D721Med (cell line): ENCODE measurements around the gene RAMP1.

Experiments
- DNase-seq: peaks from one replicate; pipeline ENCODE4 v3.0.0; 2011; ENCODE audit warnings: low spot score; ENCODE audit not compliant: insufficient read length
- FAIRE-seq: peaks from 2 replicates; lab custom pipeline; 2011; peaks lifted over from hg19 to GRCh38; lab: Jason Lieb, UNC
- TF ChIP-seq, protein P1 (sequence below): IDR thresholded peaks from 2 replicates; pipeline ENCODE4 v1.5.1; 2012; ENCODE audit warnings: mild to moderate bottlenecking, control low read depth; ENCODE audit not compliant: insufficient read depth; ENCODE audit errors: missing control alignments

The RAMP1 gene

DNA sequence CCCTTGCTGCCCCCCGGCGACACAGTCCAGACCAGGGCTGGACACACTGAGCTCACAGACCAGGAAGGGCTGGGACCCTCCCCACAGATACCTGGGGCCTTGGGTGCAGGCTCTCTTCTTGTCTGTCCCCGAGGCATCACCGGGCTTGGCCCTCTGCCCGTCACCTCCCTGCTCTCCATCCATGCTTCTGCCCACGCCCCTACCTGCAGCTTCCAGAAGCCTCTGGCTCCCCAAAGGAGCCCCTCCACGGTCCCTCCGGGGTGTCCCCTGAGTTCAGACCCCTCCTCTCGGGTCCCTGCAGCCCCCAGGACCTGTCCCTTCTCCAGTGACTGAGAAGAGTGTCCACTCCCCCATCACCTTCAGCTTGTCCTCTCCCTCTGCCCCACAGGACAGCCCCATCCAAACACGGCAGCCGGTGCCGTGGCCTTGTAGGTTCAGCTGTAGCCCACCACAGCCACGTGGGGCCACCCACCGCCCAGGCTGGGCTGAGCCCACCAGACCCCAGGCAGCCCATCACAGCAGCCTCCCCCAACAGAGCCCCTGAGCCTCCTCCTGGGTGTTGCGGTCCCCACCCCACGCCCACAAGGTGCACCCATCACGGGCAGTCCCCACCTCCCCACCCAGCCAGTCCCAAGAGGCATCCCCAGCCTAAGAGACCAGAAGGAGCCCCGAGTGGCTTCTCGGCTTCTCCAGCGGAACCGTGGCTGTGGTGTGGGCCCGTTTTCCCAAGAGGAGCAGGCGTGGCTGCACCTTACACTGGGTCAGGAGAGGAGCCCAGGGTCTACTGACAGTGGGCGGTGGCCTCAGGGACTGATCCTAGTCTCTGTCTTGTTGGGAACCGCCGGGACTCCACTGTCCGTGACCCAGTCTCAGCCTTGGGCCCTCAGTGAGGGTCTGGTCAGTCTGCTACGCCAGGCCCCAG, 53.1 kb downstream of the RAMP1 start:
- DNase-seq (no peak), FAIRE-seq (no peak)
- TF ChIP-seq, protein P1, sequence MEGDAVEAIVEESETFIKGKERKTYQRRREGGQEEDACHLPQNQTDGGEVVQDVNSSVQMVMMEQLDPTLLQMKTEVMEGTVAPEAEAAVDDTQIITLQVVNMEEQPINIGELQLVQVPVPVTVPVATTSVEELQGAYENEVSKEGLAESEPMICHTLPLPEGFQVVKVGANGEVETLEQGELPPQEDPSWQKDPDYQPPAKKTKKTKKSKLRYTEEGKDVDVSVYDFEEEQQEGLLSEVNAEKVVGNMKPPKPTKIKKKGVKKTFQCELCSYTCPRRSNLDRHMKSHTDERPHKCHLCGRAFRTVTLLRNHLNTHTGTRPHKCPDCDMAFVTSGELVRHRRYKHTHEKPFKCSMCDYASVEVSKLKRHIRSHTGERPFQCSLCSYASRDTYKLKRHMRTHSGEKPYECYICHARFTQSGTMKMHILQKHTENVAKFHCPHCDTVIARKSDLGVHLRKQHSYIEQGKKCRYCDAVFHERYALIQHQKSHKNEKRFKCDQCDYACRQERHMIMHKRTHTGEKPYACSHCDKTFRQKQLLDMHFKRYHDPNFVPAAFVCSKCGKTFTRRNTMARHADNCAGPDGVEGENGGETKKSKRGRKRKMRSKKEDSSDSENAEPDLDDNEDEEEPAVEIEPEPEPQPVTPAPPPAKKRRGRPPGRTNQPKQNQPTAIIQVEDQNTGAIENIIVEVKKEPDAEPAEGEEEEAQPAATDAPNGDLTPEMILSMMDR = no peak

DNA sequence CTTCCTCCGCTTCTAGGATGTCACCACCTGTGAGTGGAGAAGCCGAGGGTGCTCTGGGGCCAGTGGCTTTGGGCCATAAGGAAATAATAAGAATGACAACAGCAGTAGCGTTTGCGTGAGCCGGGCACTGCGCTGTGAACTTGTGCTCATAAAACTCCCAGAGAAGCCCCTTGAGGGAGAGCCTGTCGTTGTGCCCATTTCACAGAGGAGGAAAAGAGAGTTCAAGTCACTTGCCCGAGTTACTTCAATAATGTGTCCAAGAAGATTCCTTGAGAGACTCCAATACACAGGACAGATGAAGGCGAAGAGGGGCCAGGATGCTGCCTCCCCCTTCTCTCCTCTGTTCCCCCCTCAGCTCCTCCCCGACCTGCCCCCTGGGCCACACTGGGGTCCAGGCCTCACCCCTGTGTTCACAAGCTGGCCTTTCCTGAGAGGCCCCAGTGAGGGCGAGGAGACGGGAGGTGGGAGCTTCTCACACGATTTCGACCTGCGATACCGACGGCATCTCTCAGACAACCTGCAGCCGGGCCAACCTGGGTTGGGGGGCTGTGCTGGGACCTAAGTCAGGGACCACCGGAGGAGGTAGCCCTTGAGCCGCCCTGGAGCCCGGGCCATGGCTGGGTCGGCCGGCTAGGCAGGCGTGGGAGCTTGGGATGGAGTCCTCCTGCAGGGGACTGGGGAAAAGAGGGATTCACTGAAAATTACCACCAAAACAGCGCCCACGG, 53.9 kb downstream of the RAMP1 start:
- DNase-seq = no peak
- no peak for FAIRE-seq
- TF ChIP-seq, protein P1 = no peak

DNA sequence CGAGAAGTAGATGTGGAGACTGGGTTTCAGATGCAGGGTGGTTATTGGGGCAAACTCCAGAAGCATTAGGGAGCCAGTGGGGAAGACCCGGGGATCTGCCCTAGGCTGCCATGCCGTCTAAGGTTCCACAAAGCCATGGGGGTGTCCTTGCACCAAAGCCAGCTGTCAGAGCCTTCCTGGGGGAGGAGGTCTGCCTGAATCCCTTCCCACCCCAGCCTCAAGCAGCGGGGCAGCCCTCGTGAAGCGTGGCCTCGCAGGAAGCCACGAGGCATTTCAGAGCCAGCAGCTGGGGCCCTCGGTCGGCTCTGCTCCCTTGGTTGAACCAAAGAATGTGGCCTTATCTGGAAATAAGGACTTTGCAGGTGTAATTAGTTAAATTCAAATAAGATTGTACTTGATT, 56.2 kb downstream of the RAMP1 start:
- FAIRE-seq (no peak), DNase-seq (no peak)
- TF ChIP-seq, protein P1 = no peak

DNA sequence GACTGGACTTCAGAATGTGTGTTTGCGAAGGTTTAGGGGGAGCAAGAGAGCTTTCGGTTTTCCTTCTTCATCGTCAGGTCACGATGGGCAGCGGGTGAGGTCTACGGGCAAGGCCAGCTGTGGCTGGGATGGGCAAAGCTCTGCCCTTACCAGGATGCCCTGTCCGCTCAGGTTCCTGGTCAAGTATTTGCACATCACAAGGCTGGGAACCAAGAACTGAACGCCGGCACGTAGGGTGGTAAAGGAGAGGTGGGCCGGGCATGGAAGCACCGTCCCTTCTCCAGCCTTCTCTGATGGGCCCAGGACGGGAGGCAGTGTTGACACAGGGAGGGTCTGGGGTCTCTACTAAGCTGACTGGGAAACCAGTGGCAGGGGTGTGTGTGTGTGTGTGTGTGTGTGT, 56.9 kb downstream of the RAMP1 start:
- DNase-seq (no peak), FAIRE-seq (no peak)
- TF ChIP-seq, protein P1 = no peak

DNA sequence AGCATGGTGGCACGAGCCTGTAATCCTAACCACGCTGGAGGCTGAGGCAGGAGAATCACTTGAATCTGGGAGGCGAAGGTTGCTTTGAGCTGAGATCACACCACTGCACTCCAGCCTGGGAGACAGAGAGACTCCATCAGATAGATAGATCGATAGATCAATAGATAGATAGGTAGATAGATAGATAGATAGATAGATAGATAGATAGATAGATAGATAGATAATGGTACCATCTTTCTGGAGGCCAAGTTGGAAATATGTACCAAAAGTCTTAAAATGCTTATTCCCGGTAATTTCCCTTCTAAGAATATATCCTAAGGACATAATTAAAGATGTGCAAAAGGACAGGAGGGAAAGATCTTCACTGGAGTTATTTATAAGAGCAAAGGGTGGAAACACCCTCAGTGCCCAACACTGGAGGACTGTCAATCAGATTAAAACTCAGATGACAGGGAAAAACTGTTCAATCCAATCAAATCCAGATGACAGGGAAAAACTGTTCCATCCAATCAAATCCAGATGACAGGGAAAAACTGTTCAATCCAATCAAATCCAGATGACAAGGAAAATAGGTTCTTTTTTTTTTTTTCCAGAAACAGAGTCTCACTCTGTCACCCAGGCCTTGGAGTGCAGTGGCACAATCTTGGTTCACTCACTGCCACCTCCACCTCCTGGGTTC, 58.4 kb downstream of the RAMP1 start:
- DNase-seq (no peak), FAIRE-seq (no peak)
- TF ChIP-seq, protein P1 = no peak

DNA sequence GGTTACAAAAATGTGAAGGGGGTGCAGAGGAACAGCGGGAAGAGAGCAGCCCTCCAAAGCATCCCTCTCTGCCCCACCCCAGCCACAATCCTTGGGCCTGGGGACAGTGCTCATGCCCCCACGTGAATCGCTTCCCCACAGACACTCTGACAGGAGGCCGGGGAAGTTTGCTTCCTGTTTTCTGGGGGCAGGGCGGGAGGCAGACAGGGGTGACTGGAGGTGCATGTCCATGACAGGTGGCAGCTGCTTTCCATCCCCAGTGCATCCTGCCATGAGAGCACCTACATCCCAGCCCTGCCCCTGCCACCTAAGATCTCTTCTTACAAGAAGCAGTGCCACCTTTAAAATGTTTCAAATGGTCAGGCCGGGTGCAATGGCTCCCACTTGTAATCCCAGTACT, 60.2 kb downstream of the RAMP1 start:
- FAIRE-seq (no peak), DNase-seq (no peak)
- TF ChIP-seq, protein P1 = no peak
